Measurements from ENCODE around the gene LSP1.

Gene LSP1

DNA sequence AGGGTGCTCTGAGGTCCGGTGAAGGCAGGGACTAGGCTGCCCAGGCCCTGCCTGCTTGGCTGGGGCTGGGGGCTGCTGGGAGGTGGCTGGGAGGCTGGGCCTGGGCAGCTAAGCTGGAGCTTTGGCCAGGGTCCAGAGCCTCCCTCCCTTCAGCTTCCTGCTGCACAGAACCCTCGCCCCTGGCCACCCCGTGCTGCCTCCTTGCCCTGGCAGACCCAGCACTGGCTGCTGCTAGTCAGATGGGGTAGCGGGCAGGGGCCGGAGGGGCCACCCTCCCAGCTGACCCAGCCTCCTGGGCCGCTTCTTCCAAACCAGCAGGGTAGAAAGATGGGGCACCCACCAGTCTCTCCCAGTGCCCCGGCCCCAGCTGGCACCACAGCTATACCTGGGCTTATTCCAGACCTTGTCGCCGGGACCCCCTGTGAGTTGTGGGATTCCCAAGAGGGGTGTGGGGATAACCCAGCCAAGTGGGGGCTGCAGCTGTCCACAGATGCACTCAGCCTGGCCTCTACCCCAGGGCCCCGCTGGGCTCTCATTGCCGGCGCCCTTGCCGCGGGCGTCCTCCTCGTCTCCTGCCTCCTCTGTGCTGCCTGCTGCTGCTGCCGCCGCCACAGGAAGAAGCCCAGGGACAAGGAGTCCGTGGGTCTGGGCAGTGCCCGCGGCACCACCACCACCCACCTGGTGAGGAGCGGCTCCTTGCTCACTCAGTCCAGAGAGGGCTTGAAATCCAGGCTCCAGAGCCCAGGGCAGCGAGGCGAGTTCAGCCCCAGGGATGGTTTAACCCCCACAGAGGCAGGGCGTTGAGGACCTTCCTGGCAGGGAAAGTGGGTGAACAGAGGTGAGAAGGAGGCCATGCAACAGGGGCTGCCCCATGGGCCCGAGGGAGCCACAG, 17.9 kb upstream of the LSP1 start, which contains the start of gene SYT8:
Gene SYT8 (plus strand): TSS at position 212 of the 892 bp plus-strand sequence. CDS start 116 bp downstream, at position 328.
- peaks cover 8% of the 10 kb centered on the region for H3K27me3 ChIP-seq (ENCODE audit: insufficient read depth, poor library complexity, severe bottlenecking)
- no peak for DNase-seq (ENCODE audit: low read depth in 1 of 2, low spot score in 1 of 2)
- no peak within 1 kb of the TSS for H3K27ac ChIP-seq (replicated peaks)
- no peak within 1 kb of the TSS for H3K4me3 ChIP-seq (replicated peaks; ENCODE audit: insufficient read depth, low read length)
- TF ChIP-seq GABPA (IDR thresholded peaks at IDR 0.05; ENCODE audit: low read depth) (no peak), SPI1 (IDR thresholded peaks at IDR 0.05; ENCODE audit: borderline replicate concordance, low read depth) (no peak), POLR2AphosphoS5 (IDR thresholded peaks at IDR 0.05; ENCODE audit: low read depth) (no peak), REST (IDR thresholded peaks at IDR 0.05; ENCODE audit: insufficient replicate concordance, low read depth) (no peak), CTCF (IDR thresholded peaks at IDR 0.05; ENCODE audit: insufficient read depth, low read length) (no peak)

DNA sequence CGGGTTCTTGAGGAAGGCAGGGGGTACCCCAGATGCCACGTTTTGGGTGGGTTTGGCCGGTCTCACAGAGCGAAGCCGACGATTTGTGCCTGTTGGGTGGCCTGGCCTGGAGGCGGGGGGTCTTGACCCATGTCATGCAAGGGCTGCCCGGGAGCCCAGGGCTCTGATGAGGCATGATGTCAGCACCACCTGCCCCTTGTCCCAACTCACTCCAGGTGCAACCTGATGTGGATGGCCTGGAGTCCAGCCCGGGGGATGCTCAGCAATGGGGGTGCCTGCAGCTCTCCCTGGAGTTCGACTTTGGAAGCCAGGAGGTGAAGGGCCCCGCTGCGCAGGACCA, 17.2 kb upstream of the LSP1 start:
- Histone ChIP-seq H3K27ac (replicated peaks) (no peak overlapping the region), H3K27me3 (ENCODE audit: insufficient read depth, poor library complexity, severe bottlenecking) (peaks cover 7% of the 10 kb centered on the region), H3K4me3 (replicated peaks; ENCODE audit: insufficient read depth, low read length) (no peak overlapping the region)
- DNase-seq (ENCODE audit: low read depth in 1 of 2, low spot score in 1 of 2): no peak
- TF ChIP-seq REST (IDR thresholded peaks at IDR 0.05; ENCODE audit: insufficient replicate concordance, low read depth) (no peak), GABPA (IDR thresholded peaks at IDR 0.05; ENCODE audit: low read depth) (no peak), POLR2AphosphoS5 (IDR thresholded peaks at IDR 0.05; ENCODE audit: low read depth) (no peak), CTCF (IDR thresholded peaks at IDR 0.05; ENCODE audit: insufficient read depth, low read length) (no peak), SPI1 (IDR thresholded peaks at IDR 0.05; ENCODE audit: borderline replicate concordance, low read depth) (no peak)

DNA sequence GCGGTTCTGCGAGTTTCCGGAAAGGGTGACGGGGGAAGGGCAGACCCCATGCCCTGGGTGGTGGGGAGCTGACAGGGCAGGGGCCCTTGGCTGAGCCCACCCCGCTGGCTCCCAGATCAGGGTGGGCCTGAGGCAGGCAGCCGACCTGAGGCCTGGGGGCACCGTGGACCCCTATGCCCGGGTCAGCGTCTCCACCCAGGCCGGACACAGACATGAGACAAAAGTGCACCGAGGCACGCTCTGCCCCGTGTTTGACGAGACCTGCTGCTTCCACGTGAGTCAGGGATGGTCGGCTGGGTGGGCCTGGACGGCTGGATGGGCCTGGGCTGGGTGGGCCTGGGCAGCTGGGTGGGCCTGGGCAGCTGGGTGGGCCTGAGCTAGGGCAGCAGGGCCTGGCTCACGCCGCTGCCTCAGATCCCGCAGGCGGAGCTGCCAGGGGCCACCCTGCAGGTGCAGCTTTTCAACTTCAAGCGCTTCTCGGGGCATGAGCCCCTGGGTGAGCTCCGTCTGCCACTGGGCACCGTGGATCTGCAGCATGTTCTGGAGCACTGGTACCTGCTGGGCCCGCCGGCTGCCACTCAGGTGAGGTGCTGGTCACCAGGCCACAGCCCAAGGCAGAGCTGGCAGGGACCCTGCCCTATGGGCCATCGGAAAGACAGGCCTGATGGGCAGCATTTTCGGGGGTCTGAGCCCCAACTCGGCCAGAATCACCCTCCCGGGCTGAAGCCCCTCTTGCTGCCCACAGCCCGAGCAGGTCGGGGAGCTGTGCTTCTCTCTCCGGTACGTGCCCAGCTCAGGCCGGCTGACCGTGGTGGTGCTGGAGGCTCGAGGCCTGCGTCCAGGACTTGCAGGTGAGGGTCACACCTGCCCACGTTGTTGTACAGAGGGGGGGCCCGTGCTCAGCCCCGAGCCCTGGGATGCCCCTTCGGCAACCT, 16.6 kb upstream of the LSP1 start:
- H3K27ac ChIP-seq (replicated peaks): no peak overlapping the region
- no peak for DNase-seq (ENCODE audit: low read depth in 1 of 2, low spot score in 1 of 2)
- H3K27me3 ChIP-seq (ENCODE audit: insufficient read depth, poor library complexity, severe bottlenecking): peaks cover 5% of the 10 kb centered on the region
- TF ChIP-seq CTCF (IDR thresholded peaks at IDR 0.05; ENCODE audit: insufficient read depth, low read length): no peak
- no peak for TF ChIP-seq POLR2AphosphoS5 (IDR thresholded peaks at IDR 0.05; ENCODE audit: low read depth)
- no peak overlapping the region for H3K4me3 ChIP-seq (replicated peaks; ENCODE audit: insufficient read depth, low read length)
